ENCODE measurements around the gene VPS13C. TPM values are rescaled to one million over a fixed set of nuclear protein-coding genes. Genes with fewer than 3 reads are reported as not detected.
A peak's percentile ranks its signal among the peaks of the same experiment; 100 is the strongest.

Gene VPS13C
- total and polyA plus RNA-seq, 2 experiments from 2014 or later, result 10.2 to 20.5 TPM

GRCh38 chr15:62103431-62103830, 43.2 kb upstream of the VPS13C start:
- peak overlapping the region; percentile 78; the same call in 1 of the 2 replicates for H2AFZ ChIP-seq
- Mint-ChIP-seq H3K27me3 (ENCODE audit: insufficient read depth, low read depth, poor library complexity) (peaks cover 1% of the 10 kb centered on the region), H3K27ac (no peak overlapping the region), H3K4me3 (no peak overlapping the region), H3K36me3 (ENCODE audit: low read depth) (no peaks in the 10 kb centered on the region), H3K4me1 (no peaks in the 10 kb centered on the region), H3K9me3 (no peaks in the 10 kb centered on the region)
- ATAC-seq, result no peak
- H3K4me2 ChIP-seq, result no peak overlapping the region
- no peaks in the 10 kb centered on the region for H3K9me2 ChIP-seq (ENCODE audit: insufficient read depth)
- H3K36me3 ChIP-seq (ENCODE audit: insufficient read depth), result no peaks in the 10 kb centered on the region
- peak; percentile 4 for DNase-seq (ENCODE audit: low spot score)
- H3F3A ChIP-seq (replicated peaks; ENCODE audit: low read depth), result no peaks in the 10 kb centered on the region
- no peaks in the 10 kb centered on the region for H4K20me1 ChIP-seq (replicated peaks; ENCODE audit: insufficient read depth)
- TF ChIP-seq ZNF331 (CRISPR knock-in tag; IDR thresholded peaks at IDR 0.05; ENCODE audit: low read depth), result no peak
- no peak for TF ChIP-seq REST (IDR thresholded peaks at IDR 0.05; ENCODE audit: unreplicated experiment)
- TF ChIP-seq EZH2phosphoT487 (IDR thresholded peaks at IDR 0.05; ENCODE audit: unreplicated experiment), result no peak
- TF ChIP-seq ZNF114 (CRISPR knock-in tag; IDR thresholded peaks at IDR 0.05), result no peak
- TF ChIP-seq ETS1 (IDR thresholded peaks at IDR 0.05), result no peak
- no peak for TF ChIP-seq ZNF462 (CRISPR knock-in tag; IDR thresholded peaks at IDR 0.05)
- no peak overlapping the region for H3K4me3 ChIP-seq
- H3K27me3 ChIP-seq (ENCODE audit: insufficient read depth), result no peaks in the 10 kb centered on the region
- no peaks in the 10 kb centered on the region for H3K79me2 ChIP-seq (replicated peaks; ENCODE audit: insufficient read depth)
- H3K4me1 ChIP-seq (ENCODE audit: insufficient read depth), result no peaks in the 10 kb centered on the region
- H3K27ac ChIP-seq (ENCODE audit: low read depth), result no peak overlapping the region

Data from GM23338 (cell line).